Measurements from ENCODE around the gene REPIN1. TPM values are rescaled to one million over a fixed set of nuclear protein-coding genes. Genes with fewer than 3 reads are reported as not detected.
A peak's percentile ranks its signal among the peaks of the same experiment; 100 is the strongest.

The REPIN1 gene
- total and polyA plus RNA-seq, 9 of the 15 experiments (the other 6 are each of a cell fraction or from before 2014, with no cell fraction given), result 8.1 to 283 (median 94.3) TPM

GRCh38 chr7:150372271-150373048 is 3.8 kb downstream of the REPIN1 start (continued):
- TF ChIP-seq ZNF511 (CRISPR knock-in tag; IDR thresholded peaks at IDR 0.05) (no peak), MYNN (IDR thresholded peaks at IDR 0.05) (no peak), MYNN (CRISPR knock-in tag; IDR thresholded peaks at IDR 0.05) (no peak), TEAD1 (CRISPR knock-in tag; IDR thresholded peaks at IDR 0.05) (no peak)

DNA sequence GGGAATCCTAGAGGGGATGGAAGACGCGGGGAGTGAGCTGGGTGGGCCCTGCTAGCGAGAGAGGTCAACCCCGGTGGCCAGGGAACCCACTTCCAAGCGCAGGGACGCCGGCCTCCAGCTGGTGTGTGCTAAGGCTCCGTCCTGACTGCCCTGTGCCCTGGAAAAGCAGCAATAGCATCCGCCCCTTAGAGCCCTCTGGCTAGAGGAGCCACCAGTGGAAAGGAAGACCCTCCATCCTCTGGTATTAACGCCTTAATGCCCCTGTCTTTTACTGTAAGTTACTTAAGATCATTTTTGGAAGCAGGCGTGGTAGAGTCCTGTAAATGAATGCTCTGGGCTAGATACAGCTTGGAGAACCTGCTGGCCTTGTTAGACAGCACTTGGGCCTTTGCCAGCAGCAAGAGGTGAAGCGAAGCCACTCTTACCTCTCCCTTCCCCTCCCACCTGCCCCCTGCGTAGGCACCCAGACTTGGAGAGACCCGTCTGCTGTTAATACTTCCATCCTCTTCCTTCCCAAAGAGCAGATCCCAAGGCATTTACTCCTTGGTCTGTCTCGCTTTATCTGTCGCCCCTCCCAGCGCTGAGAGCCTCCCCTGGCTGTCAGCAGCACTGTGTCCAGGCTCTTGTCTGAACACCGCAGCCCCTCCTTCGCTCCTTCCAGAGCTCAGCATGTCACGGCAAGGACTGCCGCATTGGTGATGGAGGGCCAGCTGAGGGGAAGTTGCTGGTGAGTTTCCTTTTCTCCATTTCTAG is 4.6 kb downstream of the REPIN1 start:
- Histone ChIP-seq H3K36me3 (ENCODE audit: control insufficient read depth, insufficient read depth, low read length) (peaks cover 66% of the 10 kb centered on the region), H3K4me1 (replicated peaks in 1 of 2; ENCODE audit: control insufficient read depth in 2 of 2, insufficient read depth in 2 of 2, low read length in 2 of 2) (peaks cover 47 to 58% of the 10 kb centered on the region in 2 experiments), H3K9ac (ENCODE audit: insufficient read depth in 1 of 2, low read depth in 2 of 2, low read length in 2 of 2) (peak overlapping the region; percentile 32 to 86; a peak in 3 of 4 replicates), H3K4me3 (no peak overlapping the region), H4K20me1 (replicated peaks; ENCODE audit: control insufficient read depth, insufficient read depth, low read length) (no peaks in the 10 kb centered on the region; the same call in 1 of the 2 replicates), H3K27me3 (ENCODE audit: control insufficient read depth in 2 of 2, insufficient read depth in 2 of 2, low read length in 2 of 2) (no peaks in the 10 kb centered on the region), H3K9me3 (replicated peaks; ENCODE audit: control insufficient read depth, insufficient read depth, low read depth, low read length) (no peaks in the 10 kb centered on the region), H3K4me2 (ENCODE audit: insufficient read depth, low read length) (peak overlapping the region; percentile 42), H3K27ac (ENCODE audit: extremely low read depth, low read depth, low read length) (0 out of 3 replicates have a peak overlapping the region, but pooled peaks have one; percentile 12), H2AFZ (ENCODE audit: low read depth, low read length) (no peak overlapping the region), H3K9me1 (ENCODE audit: control insufficient read depth, insufficient read depth, low read length) (no peaks in the 10 kb centered on the region), H3K79me2 (ENCODE audit: control insufficient read depth, insufficient read depth, low read length) (peaks cover 62% of the 10 kb centered on the region)
- in situ Hi-C loops (cut with MboI) (no loop called here), intact Hi-C loops (cut with micrococcal nuclease) (no loop called here)
- DNase-seq (ENCODE audit: extremely low read depth in 1 of 4, low spot score in 3 of 4), result peak in 2 of 4 experiments; percentile 72 to 78
- 62% methylated on average over 21 of the region's 21 CpGs for WGBS (ENCODE audit: insufficient coverage, low coverage, missing lambda C conversion rate)
- BruUV-seq (replicated peaks), result TSS peak; percentile 1
- ChIA-PET CTCF (ENCODE audit: low intra/inter-chr PET ratio) (no interaction called here), POLR2A (interaction anchor here (0.6 to 2.1 kb wide), 8 partner anchors 7 to 617 kb away, joined by 3 to 17 read pairs (median 6); no protein-coding TSS in a partner anchor)
- FAIRE-seq, result peak; percentile 75
- peak; percentile 64 for ATAC-seq
- TF ChIP-seq ZNF124 (CRISPR knock-in tag; IDR thresholded peaks at IDR 0.05) (no peak), BRCA1 (IDR thresholded peaks at IDR 0.05) (no peak), BRCA1 (CRISPR knock-in tag; IDR thresholded peaks at IDR 0.05) (no peak), SP2 (IDR thresholded peaks at IDR 0.05; ENCODE audit: extremely low read depth, low read depth, low read length, poor library complexity, severe bottlenecking) (no peak), MCM5 (IDR thresholded peaks at IDR 0.05; ENCODE audit: low read depth) (no peak), MTA2 (IDR thresholded peaks at IDR 0.05; ENCODE audit: low read depth) (no peak), BRD9 (IDR thresholded peaks at IDR 0.05; ENCODE audit: low read depth, partially characterized antibody) (no peak), STAG1 (CRISPR knock-in tag; IDR thresholded peaks at IDR 0.05; ENCODE audit: borderline replicate concordance) (no peak), ELF4 (CRISPR knock-in tag; IDR thresholded peaks at IDR 0.05) (no peak), LCOR (CRISPR knock-in tag; IDR thresholded peaks at IDR 0.05) (no peak), E2F8 (IDR thresholded peaks at IDR 0.05; ENCODE audit: low read depth, partially characterized antibody) (peak; percentile 17), KLF16 (IDR thresholded peaks at IDR 0.05) (no peak)

All from K562 (cell line).